ENCODE results near the gene CIDEC.
"Not testable (repeated sequence)": the region's sequence is repeated elsewhere in the genome, so short reads cannot be mapped to it uniquely, and the experiment has no call there.

CIDEC gene

DNA sequence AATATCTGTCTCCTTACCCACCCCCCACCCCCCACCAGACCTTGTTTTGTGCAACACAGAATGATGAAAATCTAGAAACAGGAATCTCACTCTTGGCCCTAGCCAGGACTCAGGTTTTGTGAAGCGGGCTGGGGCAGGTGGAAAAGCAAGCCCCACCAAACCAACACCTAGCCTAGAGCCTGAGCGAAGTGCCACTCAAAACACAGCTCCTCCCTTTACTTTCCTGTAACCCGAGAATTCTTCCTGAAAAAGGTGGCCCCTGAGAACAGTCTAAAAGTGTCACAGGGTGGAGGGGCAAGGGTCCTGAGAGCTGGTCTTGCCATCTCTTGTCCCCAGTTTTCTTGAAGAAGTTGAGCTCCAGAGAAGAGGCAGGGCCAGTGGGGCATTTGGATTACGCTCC is 18.9 kb downstream of the CIDEC start:
- no peak for TF ChIP-seq ZFX (IDR thresholded peaks at IDR 0.05)
- TF ChIP-seq CTCF (conservative IDR thresholded peaks at IDR 0.05) = no peak
- no peak overlapping the region for H3K27ac ChIP-seq

DNA sequence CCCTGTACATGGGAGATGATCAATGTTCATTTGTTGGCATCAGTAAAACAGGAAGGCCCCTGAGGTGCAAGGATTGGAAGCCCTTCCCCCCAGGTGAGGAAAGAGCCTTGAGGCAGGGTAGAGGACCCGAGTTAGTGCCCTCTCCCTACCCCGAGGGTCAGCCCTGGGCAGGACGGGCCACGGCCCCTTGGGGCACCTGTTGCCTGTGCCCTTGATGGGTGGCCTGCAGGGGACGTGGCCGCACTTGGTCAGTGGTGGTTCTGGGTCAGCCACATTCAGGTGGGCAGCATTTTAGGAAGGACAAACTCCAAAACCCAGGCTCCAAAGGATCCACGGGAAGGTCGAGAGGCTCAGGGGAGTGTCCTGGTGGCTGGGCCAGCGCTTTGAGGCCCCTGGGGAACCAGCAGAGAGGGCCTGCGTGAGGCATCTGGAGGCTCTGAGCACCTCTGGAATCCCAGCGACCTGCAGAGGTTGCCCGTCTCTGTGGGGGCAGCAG is 20.5 kb downstream of the CIDEC start:
- no peak overlapping the region for H3K27ac ChIP-seq
- TF ChIP-seq ZFX (IDR thresholded peaks at IDR 0.05) (no peak), CTCF (conservative IDR thresholded peaks at IDR 0.05) (no peak)

GRCh38 chr3:9855594-9855993 is 24.5 kb downstream of the CIDEC start:
- no peak for TF ChIP-seq ZFX (IDR thresholded peaks at IDR 0.05)
- no peak for TF ChIP-seq CTCF (conservative IDR thresholded peaks at IDR 0.05)
- H3K27ac ChIP-seq = no peak overlapping the region

DNA sequence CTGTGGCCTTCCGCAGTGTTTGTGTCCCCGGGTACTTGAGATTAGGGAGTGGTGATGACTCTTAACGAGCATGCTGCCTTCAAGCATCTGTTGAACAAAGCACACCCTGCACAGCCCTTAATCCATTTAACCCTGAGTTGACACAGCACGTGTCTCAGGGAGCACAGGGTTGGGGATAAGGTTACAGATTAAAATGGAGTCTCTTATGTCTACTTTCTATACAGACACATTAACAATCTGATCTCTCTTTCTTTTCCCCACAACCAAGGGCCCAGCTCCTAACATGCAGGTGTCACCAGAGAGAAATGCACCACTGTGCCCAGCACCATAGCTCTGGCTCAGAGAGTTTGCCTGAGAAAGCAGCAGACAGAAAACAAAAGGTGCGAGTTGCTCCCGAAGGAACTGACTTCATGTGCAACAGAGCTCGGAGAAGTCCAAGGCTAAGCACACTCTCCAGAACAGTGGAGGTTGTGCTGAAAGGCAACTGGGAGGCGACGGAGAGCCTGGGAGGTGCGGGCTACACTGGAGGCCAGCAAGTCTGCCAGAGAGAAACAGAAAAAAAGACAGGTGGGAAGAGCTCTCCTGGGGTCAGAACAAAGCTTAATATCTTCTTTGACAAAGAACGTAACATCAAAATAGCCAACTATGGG is 25.6 kb downstream of the CIDEC start:
- H3K27ac ChIP-seq = not testable (repeated sequence)

GRCh38 chr3:9852528-9852927 is 27.5 kb downstream of the CIDEC start:
- TF ChIP-seq ZFX (IDR thresholded peaks at IDR 0.05) (no peak), CTCF (conservative IDR thresholded peaks at IDR 0.05) (no peak)
- no peak overlapping the region for H3K27ac ChIP-seq

- not testable (repeated sequence) for H3K27ac ChIP-seq
These were observed 28.1 kb downstream of the CIDEC start for GRCh38 chr3:9851926-9852325.

GRCh38 chr3:9851383-9851782 is 28.7 kb downstream of the CIDEC start:
- H3K27ac ChIP-seq = not testable (repeated sequence)

DNA sequence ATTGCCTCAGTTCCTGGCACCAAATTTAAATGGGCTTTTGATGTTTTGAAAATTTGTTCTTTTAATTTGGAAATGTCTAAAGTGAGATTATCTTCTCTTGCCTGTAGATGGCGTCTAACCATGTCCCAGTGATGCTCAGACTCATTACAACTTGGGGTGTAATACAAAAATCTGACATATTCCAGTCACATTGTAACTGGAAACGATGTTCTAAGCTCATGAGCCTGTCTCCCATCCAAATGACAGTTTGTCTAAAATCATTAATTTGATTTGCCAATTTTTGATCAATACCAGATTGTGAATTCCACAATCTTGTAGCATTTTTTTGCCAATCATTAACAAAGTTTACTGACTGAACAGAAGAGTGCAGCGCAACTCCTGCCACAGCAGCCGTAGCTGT is 31.2 kb downstream of the CIDEC start:
- peak; percentile 73 for TF ChIP-seq CTCF (conservative IDR thresholded peaks at IDR 0.05)
- not testable (repeated sequence) for H3K27ac ChIP-seq

DNA sequence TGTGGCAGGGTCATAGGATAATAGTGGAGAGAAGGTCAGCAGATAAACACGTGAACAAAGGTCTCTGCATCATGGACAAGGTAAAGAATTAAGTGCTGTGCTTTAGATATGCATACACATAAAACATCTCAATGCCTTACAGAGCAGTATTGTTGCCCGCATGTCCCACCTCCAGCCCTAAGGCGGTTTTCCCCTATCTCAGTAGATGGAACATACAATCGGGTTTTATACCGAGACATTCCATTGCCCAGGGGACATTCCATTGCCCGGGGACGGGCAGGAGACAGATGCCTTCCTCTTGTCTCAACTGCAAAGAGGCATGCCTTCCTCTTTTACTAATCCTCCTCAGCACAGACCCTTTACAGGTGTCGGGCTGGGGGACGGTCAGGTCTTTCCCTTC is 32.2 kb downstream of the CIDEC start:
- H3K27ac ChIP-seq = not testable (repeated sequence)

DNA sequence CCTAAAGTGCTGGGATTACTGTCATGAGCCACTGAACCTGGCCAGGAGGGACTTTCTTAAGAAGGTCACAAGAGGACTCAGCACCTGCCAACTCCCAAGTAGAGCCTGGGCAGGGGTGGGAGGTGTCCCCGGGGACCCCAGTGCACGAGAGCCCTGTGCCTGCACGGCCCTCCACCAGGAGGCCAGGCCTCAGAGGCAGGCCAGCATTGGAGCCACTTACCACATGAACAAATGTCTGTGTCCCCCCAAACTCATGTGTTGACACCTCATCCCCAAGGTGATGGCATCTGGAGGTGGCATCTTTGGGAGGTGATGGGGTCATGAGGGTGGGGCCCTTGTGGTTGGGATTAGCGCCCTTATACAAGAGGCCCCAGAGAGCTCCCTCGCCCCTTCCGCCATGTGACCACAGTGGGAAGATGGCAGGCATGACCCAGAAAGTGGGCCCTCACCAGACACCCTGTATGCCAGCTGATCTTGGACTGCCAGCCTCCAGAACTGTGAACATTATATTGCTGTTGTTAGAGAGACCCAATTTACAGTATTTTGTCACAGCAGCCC is 33.0 kb downstream of the CIDEC start:
- TF ChIP-seq CTCF (conservative IDR thresholded peaks at IDR 0.05) = no peak
- no peak for TF ChIP-seq ZFX (IDR thresholded peaks at IDR 0.05)

More for the DNA sequence above, 33.0 kb downstream of the CIDEC start:
- H3K27ac ChIP-seq = no peak overlapping the region

Measured in C4-2B (cell line).